ENCODE data around the gene LINGO3. TPM values are rescaled to one million over a fixed set of nuclear protein-coding genes. Genes with fewer than 3 reads are reported as not detected.
A peak's percentile ranks its signal among the peaks of the same experiment; 100 is the strongest.

LINGO3 gene
- polyA plus RNA-seq, 1 donor from 2014 or later, result 2.7 TPM

DNA sequence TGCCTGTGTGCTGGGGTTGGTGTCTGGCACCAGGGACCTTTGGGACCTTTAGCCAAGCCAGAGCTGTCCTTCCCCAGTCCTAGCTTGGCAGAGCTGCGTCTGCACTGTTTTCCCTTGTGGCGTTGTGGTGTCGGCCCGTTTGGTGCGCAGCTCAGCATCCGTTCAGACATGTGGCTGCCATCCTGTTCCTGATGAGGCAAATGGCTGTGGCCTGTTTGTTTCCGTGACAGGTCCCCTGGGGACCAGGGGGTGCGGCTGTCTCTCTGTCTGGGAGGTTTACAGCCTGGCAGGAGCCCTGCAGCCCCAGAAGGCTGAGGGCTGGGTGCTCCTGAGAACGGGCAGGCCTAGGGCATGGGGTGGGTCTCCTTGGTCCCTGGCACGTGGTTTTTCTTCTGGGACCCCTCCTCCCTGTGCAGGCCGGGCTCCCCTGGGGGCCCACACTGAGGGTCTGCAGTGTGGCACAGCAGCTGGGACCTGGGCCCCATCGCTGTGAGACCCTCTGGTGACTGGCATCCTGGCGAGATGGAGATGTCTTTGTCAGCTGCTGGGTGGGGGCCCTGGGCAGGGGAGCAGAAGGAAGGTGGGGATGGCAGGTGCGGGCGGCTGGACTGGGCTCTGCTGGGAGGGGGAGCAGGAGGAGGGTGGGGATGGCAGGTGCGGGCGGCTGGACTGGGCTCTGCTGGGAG is 24.5 kb upstream of the LINGO3 start:
- Histone ChIP-seq H3K4me2 (ENCODE audit: low read length) (peak overlapping the region; percentile 6), H3F3A (ENCODE audit: insufficient read depth, low read length, poor library complexity, severe bottlenecking) (no peaks in the 10 kb centered on the region), H2AFZ (ENCODE audit: low read depth, low read length) (no peak overlapping the region), H3K9ac (ENCODE audit: low read length) (peak overlapping the region; percentile 26), H3K9me3 (ENCODE audit: low read length) (no peaks in the 10 kb centered on the region), H3K27me3 (ENCODE audit: insufficient read depth, low read depth, low read length) (no peaks in the 10 kb centered on the region), H3K4me3 (ENCODE audit: low read length) (peak overlapping the region; percentile 34), H3K79me2 (replicated peaks; ENCODE audit: insufficient read depth, low read length) (peaks cover 52% of the 10 kb centered on the region), H3K36me3 (ENCODE audit: insufficient read depth, low read length) (no peaks in the 10 kb centered on the region), H3K9me2 (ENCODE audit: insufficient read depth, low read length) (no peaks in the 10 kb centered on the region), H4K20me1 (ENCODE audit: insufficient read depth) (no peaks in the 10 kb centered on the region), H3K27ac (ENCODE audit: low read length) (no peak overlapping the region)
- TF ChIP-seq, protein P1, sequence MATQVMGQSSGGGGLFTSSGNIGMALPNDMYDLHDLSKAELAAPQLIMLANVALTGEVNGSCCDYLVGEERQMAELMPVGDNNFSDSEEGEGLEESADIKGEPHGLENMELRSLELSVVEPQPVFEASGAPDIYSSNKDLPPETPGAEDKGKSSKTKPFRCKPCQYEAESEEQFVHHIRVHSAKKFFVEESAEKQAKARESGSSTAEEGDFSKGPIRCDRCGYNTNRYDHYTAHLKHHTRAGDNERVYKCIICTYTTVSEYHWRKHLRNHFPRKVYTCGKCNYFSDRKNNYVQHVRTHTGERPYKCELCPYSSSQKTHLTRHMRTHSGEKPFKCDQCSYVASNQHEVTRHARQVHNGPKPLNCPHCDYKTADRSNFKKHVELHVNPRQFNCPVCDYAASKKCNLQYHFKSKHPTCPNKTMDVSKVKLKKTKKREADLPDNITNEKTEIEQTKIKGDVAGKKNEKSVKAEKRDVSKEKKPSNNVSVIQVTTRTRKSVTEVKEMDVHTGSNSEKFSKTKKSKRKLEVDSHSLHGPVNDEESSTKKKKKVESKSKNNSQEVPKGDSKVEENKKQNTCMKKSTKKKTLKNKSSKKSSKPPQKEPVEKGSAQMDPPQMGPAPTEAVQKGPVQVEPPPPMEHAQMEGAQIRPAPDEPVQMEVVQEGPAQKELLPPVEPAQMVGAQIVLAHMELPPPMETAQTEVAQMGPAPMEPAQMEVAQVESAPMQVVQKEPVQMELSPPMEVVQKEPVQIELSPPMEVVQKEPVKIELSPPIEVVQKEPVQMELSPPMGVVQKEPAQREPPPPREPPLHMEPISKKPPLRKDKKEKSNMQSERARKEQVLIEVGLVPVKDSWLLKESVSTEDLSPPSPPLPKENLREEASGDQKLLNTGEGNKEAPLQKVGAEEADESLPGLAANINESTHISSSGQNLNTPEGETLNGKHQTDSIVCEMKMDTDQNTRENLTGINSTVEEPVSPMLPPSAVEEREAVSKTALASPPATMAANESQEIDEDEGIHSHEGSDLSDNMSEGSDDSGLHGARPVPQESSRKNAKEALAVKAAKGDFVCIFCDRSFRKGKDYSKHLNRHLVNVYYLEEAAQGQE (IDR thresholded peaks at IDR 0.05; ENCODE audit: borderline replicate concordance), result no peak
- TF ChIP-seq, protein P2, sequence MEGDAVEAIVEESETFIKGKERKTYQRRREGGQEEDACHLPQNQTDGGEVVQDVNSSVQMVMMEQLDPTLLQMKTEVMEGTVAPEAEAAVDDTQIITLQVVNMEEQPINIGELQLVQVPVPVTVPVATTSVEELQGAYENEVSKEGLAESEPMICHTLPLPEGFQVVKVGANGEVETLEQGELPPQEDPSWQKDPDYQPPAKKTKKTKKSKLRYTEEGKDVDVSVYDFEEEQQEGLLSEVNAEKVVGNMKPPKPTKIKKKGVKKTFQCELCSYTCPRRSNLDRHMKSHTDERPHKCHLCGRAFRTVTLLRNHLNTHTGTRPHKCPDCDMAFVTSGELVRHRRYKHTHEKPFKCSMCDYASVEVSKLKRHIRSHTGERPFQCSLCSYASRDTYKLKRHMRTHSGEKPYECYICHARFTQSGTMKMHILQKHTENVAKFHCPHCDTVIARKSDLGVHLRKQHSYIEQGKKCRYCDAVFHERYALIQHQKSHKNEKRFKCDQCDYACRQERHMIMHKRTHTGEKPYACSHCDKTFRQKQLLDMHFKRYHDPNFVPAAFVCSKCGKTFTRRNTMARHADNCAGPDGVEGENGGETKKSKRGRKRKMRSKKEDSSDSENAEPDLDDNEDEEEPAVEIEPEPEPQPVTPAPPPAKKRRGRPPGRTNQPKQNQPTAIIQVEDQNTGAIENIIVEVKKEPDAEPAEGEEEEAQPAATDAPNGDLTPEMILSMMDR (IDR thresholded peaks at IDR 0.05; ENCODE audit: poor library complexity, severe bottlenecking), result no peak
- TF ChIP-seq TAF1 (IDR thresholded peaks at IDR 0.05; ENCODE audit: low read depth) (no peak), SMC3 (conservative IDR thresholded peaks at IDR 0.05; ENCODE audit: poor library complexity) (no peak), EZH2 (IDR thresholded peaks at IDR 0.05; ENCODE audit: borderline replicate concordance, insufficient read depth, low read length, poor library complexity, severe bottlenecking) (no peak), RAD21 (conservative IDR thresholded peaks at IDR 0.05) (no peak), MXI1 (conservative IDR thresholded peaks at IDR 0.05; ENCODE audit: poor library complexity, severe bottlenecking) (no peak), EP300 (conservative IDR thresholded peaks at IDR 0.05; ENCODE audit: poor library complexity, severe bottlenecking) (no peak), POLR2AphosphoS5 (IDR thresholded peaks at IDR 0.05) (no peak)

- Histone ChIP-seq H3K79me2 (replicated peaks; ENCODE audit: insufficient read depth, low read length) (peaks cover 59% of the 10 kb centered on the region), H3K4me3 (ENCODE audit: low read length) (no peak overlapping the region), H4K20me1 (ENCODE audit: insufficient read depth) (no peaks in the 10 kb centered on the region), H3K9me3 (ENCODE audit: low read length) (no peaks in the 10 kb centered on the region), H3F3A (ENCODE audit: insufficient read depth, low read length, poor library complexity, severe bottlenecking) (no peaks in the 10 kb centered on the region), H3K27me3 (ENCODE audit: insufficient read depth, low read depth, low read length) (no peaks in the 10 kb centered on the region), H3K9me2 (ENCODE audit: insufficient read depth, low read length) (no peaks in the 10 kb centered on the region), H3K36me3 (ENCODE audit: insufficient read depth, low read length) (no peaks in the 10 kb centered on the region), H3K4me2 (ENCODE audit: low read length) (no peak overlapping the region), H2AFZ (ENCODE audit: low read depth, low read length) (no peak overlapping the region), H3K27ac (ENCODE audit: low read length) (no peak overlapping the region), H3K9ac (ENCODE audit: low read length) (no peak overlapping the region)
- TF ChIP-seq EP300 (conservative IDR thresholded peaks at IDR 0.05; ENCODE audit: poor library complexity, severe bottlenecking) (no peak), POLR2AphosphoS5 (IDR thresholded peaks at IDR 0.05) (no peak), TAF1 (IDR thresholded peaks at IDR 0.05; ENCODE audit: low read depth) (no peak), MXI1 (conservative IDR thresholded peaks at IDR 0.05; ENCODE audit: poor library complexity, severe bottlenecking) (no peak), SMC3 (conservative IDR thresholded peaks at IDR 0.05; ENCODE audit: poor library complexity) (no peak), EZH2 (IDR thresholded peaks at IDR 0.05; ENCODE audit: borderline replicate concordance, insufficient read depth, low read length, poor library complexity, severe bottlenecking) (no peak), RAD21 (conservative IDR thresholded peaks at IDR 0.05) (no peak)
- TF ChIP-seq, protein P1 (IDR thresholded peaks at IDR 0.05; ENCODE audit: borderline replicate concordance), result no peak
- TF ChIP-seq, protein P2 (IDR thresholded peaks at IDR 0.05; ENCODE audit: poor library complexity, severe bottlenecking), result no peak
These were observed 23.8 kb upstream of the LINGO3 start for GRCh38 chr19:2331601-2332246.

All from neural cell (in vitro differentiated cells).